Thyroid gland (tissue), 4 donors: ENCODE data around the gene GABRR2.

ENCODE experiments used
- CTCF ChIP-seq, 6 experiments: fragments of 200-600 bp in 3 of 6; fragments of 450-650 bp in 3 of 6; sonication (generic) in 3 of 6; IDR thresholded peaks; one replicate each; pipeline ENCODE4 v1.5.1; 2016 to 2019; ENCODE audit warnings: antibody characterized with exemption in 6 of 6, mild to moderate bottlenecking in 2 of 6, inconsistent platforms in 1 of 6, moderate library complexity in 1 of 6
- POLR2A ChIP-seq, 2 donors: fragments of 450-650 bp; IDR thresholded peaks; one replicate each; pipeline ENCODE4 v1.6.1; 2017; ENCODE audit warnings: antibody characterized with exemption in 2 of 2, mild to moderate bottlenecking in 2 of 2, moderate library complexity in 1 of 2

- TF ChIP-seq CTCF (IDR thresholded peaks at IDR 0.05) (no peak), POLR2A (IDR thresholded peaks at IDR 0.05) (no peak)
These were observed at the start of gene GABRR2 for GRCh38 chr6:89315249-89315885.
